Measurements from ENCODE around the gene NLGN1. TPM values are rescaled to one million over a fixed set of nuclear protein-coding genes. Genes with fewer than 3 reads are reported as not detected.

Gene NLGN1
- total RNA-seq, 3 donors from 2014 or later: 4.4 to 12.3 (median 6.9) TPM

DNA sequence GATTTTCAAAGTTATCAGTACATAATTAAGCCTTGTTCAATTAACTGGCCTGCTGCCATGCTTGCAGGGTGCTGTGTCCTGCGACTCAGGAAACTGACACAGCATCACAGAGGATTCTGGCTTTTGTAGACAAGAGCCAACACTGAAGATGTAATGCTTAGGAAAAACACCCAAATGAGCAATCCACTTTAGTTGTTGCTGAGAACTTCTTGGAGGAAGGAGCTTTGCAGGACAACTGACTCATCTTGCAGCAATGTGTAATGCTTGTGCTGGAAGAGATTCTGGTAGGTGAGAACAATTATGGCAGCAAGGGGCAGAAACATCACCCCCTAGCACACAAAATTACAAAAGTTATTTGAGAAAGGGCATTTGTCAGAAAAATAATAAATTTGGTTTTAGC is 67.6 kb downstream of the NLGN1 start:
- intact Hi-C loops (cut with DNase I; ENCODE audit: low total_unique reads): no loop called here
- no peak for DNase-seq (ENCODE audit: low spot score in 2 of 2)
- no peaks in the 10 kb centered on the region for H3K4me1 ChIP-seq
- TF ChIP-seq, protein P1, sequence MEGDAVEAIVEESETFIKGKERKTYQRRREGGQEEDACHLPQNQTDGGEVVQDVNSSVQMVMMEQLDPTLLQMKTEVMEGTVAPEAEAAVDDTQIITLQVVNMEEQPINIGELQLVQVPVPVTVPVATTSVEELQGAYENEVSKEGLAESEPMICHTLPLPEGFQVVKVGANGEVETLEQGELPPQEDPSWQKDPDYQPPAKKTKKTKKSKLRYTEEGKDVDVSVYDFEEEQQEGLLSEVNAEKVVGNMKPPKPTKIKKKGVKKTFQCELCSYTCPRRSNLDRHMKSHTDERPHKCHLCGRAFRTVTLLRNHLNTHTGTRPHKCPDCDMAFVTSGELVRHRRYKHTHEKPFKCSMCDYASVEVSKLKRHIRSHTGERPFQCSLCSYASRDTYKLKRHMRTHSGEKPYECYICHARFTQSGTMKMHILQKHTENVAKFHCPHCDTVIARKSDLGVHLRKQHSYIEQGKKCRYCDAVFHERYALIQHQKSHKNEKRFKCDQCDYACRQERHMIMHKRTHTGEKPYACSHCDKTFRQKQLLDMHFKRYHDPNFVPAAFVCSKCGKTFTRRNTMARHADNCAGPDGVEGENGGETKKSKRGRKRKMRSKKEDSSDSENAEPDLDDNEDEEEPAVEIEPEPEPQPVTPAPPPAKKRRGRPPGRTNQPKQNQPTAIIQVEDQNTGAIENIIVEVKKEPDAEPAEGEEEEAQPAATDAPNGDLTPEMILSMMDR (IDR thresholded peaks at IDR 0.05): no peak
- no peak for TF ChIP-seq POLR2AphosphoS5 (IDR thresholded peaks at IDR 0.05)
- TF ChIP-seq POLR2A (IDR thresholded peaks at IDR 0.05): no peak
- H3K27me3 ChIP-seq: no peaks in the 10 kb centered on the region
- H3K9me3 ChIP-seq: no peaks in the 10 kb centered on the region
- H3K27ac ChIP-seq: no peak overlapping the region
- no peak overlapping the region for H3K4me3 ChIP-seq
- H3K36me3 ChIP-seq: no peaks in the 10 kb centered on the region

DNA sequence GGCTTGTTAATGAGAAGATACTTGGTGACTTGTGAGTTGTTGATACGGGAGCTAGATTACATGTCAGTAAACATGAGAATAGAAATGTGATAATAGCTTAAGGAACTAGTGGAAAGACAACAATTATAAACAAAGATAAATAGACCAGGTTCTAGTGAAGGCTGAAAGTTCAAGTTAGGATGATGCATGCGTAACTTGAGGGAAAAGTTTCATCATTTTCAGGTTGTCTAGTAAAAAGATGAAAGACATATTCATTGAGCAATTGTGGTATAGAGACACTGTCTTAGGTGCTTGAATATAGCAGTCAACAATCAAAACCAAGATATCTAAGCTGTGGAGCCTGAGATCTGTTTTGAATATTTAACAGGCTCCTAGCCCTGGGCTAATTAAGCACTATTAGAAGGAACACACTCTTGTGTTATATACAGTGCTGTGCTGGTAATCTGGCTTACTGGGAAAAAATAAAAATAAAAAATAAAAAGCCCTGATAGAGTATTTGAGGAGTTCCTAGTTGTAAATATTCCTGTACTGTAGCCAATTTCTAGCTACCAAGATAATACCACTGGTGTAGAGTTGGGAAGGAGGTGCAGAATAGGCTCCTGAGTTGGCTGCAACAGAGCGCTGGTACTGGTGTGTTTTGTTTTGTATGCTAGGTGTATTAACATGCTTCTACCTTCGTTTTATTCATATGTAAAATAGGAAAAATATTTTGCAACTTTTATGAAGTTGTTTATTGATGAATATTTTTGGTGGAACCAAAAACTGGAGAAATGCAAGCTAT is 68.5 kb downstream of the NLGN1 start:
- Histone ChIP-seq H3K9me3 (no peaks in the 10 kb centered on the region), H3K4me3 (no peak overlapping the region), H3K4me1 (no peaks in the 10 kb centered on the region), H3K27me3 (no peaks in the 10 kb centered on the region), H3K27ac (no peak overlapping the region), H3K36me3 (no peaks in the 10 kb centered on the region)
- DNase-seq (ENCODE audit: low spot score in 2 of 2): no peak
- TF ChIP-seq POLR2A (IDR thresholded peaks at IDR 0.05) (no peak), POLR2AphosphoS5 (IDR thresholded peaks at IDR 0.05) (no peak)
- TF ChIP-seq, protein P1 (IDR thresholded peaks at IDR 0.05): no peak
- intact Hi-C loops (cut with DNase I; ENCODE audit: low total_unique reads): no loop called here

DNA sequence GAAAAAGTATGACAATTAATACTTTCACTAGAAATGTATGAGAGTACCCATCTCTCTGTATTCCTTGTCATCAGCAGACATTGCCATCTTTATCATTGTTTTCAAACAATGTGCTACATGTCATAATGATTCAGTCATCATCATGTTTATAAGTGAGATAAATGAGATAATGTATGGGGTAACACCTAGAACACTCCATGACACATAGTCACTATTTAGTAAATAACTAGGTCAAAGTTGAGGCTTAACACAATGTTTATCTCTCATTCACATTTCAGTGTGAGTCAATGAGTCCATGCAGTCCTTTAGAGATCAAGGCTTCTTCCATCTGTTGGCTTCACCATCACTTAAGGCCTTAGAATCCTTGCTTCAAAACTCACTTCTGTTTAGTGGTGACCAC is 70.0 kb downstream of the NLGN1 start:
- Histone ChIP-seq H3K36me3 (no peaks in the 10 kb centered on the region), H3K4me1 (no peaks in the 10 kb centered on the region), H3K9me3 (no peaks in the 10 kb centered on the region), H3K4me3 (no peak overlapping the region), H3K27me3 (no peaks in the 10 kb centered on the region), H3K27ac (no peak overlapping the region)
- no peak for DNase-seq (ENCODE audit: low spot score in 2 of 2)
- intact Hi-C loops (cut with DNase I; ENCODE audit: low total_unique reads): no loop called here
- no peak for TF ChIP-seq POLR2AphosphoS5 (IDR thresholded peaks at IDR 0.05)
- TF ChIP-seq POLR2A (IDR thresholded peaks at IDR 0.05): no peak
- TF ChIP-seq, protein P1 (IDR thresholded peaks at IDR 0.05): no peak

DNA sequence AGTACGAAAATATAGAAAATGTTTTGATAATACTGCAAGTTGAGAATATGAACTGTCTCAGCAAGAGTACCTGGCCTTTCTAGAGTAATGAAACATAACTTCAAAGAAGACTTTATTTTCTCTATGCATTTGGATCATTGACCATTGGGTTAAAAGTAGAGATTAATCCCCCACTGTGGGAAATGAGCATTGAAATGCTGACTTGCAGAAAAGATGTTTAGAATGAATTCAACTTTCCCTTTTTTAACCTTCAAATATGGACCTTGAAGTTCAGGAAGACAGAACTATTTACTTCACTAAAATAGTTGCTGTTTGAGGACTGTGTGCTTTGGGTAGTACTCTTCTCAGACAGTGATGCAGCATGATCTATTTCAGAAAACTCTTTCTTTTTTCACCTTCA is 75.7 kb downstream of the NLGN1 start:
- DNase-seq (ENCODE audit: low spot score in 2 of 2): no peak
- intact Hi-C loops (cut with DNase I; ENCODE audit: low total_unique reads): no loop called here
- no peaks in the 10 kb centered on the region for H3K4me1 ChIP-seq
- H3K27ac ChIP-seq: no peak overlapping the region
- H3K36me3 ChIP-seq: no peaks in the 10 kb centered on the region
- no peaks in the 10 kb centered on the region for H3K27me3 ChIP-seq
- no peaks in the 10 kb centered on the region for H3K9me3 ChIP-seq
- TF ChIP-seq, protein P1 (IDR thresholded peaks at IDR 0.05): no peak
- TF ChIP-seq POLR2A (IDR thresholded peaks at IDR 0.05) (no peak), POLR2AphosphoS5 (IDR thresholded peaks at IDR 0.05) (no peak)
- H3K4me3 ChIP-seq: no peak overlapping the region

DNA sequence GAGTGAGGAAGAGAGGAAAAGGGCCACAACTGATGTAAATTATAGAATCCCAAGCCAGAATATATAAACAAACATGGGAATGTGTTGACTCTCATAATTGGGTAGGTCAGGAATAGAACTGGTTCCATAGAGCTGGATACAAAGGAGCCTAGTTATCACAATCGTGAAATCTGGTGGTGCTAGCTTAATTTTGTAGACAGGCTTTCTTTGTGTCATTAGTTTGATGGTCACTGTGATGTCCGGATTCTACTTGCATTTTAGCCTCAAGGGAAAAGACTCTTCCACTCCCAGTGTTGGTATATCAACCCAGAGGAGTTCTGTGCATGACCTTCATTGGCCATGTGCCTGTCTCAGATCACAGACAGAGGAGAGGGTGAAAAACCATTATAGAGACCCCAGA is 81.8 kb downstream of the NLGN1 start:
- no peaks in the 10 kb centered on the region for H3K9me3 ChIP-seq
- intact Hi-C loops (cut with DNase I; ENCODE audit: low total_unique reads): no loop called here
- DNase-seq (ENCODE audit: low spot score in 2 of 2): no peak
- H3K36me3 ChIP-seq: no peaks in the 10 kb centered on the region
- no peak overlapping the region for H3K4me3 ChIP-seq
- TF ChIP-seq, protein P1 (IDR thresholded peaks at IDR 0.05): no peak
- TF ChIP-seq POLR2AphosphoS5 (IDR thresholded peaks at IDR 0.05) (no peak), POLR2A (IDR thresholded peaks at IDR 0.05) (no peak)
- no peak overlapping the region for H3K27ac ChIP-seq
- H3K4me1 ChIP-seq: no peaks in the 10 kb centered on the region
- no peaks in the 10 kb centered on the region for H3K27me3 ChIP-seq
